Stimulated activated CD8-positive, alpha-beta memory T cell treated with anti-CD3 and anti-CD28 coated beads, Interleukin-4, amount 100 ng/mL, for 4 hours (primary cell): ENCODE results near the gene ZNF624.

Source experiments
- DNase-seq, 2 donors: peaks; one replicate each; pipeline ENCODE4 v3.0.0-alpha.2; 2020; ENCODE audit warnings: low read depth in 2 of 2, low spot score in 1 of 2

Gene ZNF624

GRCh38 chr17:16593356-16594102, 60.1 kb downstream of the ZNF624 start:
- DNase-seq = no peak

DNA sequence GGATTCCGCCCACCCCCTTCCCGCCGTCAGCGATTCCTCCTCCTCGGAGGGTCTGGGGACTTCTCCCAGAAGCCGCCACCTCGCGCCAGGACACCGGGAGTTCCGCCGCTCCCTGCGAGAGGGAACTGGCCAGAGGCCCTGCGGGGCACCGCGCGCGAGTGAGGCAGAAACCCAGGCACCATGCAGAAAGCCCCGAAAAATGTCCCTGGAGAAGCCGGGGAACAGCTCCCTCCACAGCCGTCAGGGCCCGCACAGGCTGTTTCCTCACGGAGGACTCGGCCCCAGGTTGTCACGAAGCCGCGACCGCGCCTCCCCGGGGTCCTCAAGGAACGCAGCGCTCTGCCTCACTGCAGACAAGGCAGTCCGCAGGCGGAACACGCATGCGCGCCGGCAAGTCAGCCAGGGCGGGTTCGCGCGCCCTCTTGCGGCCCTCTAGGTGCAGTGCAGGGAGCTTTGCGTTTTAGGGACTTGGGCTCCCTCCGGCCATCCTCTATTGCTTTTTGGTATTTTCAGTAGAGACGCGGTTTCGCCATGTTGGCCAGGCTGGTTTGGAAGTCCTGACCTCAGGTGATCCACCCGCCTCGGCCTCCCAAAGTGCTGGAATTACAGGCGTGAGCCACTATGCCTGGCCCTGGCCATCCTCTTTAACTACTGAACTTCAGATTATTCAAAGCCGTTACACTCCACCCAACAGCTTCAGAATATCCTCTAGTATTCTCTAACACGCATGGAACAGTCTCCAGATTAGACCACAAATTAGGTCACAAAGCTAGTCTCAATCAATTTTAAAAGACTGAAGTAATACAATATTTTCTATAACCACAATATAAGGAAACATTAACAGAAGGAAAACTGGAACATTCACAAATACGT, 64.3 kb downstream of the ZNF624 start:
- peak; percentile 83 to 88 for DNase-seq

- DNase-seq = no peak
Observed at GRCh38 chr17:16585796-16586195, 67.9 kb downstream of the ZNF624 start.

DNA sequence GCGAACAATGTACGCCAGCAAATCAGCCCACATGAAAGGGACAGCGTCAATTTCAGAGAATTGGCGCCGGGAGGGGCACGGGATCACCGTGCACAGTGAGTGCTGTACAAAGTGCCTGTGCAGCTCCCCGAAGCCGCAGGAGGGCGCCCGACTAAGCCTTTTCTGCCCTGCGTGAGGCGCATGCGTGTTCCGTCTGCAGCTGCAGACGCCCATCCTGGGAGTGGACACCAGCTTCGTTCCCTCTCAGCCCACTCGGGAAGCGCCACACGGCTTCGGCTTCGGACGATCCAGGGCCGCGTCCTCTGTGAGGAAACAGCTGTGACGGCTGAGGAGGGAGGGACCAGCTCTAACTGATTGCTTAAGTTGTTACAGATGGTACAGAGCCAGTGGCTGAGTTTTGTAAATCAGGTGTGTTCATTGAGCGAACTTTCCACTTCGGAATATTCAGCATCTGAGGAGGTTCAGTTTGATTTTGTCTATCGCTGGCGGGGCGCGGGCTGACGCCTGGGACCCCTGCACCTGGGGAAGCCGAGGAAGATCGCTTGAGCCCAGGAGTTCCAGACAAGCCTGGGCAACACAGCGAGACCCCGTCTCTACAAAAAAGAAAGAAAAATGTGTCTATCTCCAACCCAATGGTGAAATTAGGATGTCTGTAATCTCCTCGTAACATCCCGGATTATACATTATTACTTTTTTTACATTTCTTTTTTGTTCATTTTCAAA, 69.2 kb downstream of the ZNF624 start:
- peak; percentile 80 to 82 for DNase-seq

DNA sequence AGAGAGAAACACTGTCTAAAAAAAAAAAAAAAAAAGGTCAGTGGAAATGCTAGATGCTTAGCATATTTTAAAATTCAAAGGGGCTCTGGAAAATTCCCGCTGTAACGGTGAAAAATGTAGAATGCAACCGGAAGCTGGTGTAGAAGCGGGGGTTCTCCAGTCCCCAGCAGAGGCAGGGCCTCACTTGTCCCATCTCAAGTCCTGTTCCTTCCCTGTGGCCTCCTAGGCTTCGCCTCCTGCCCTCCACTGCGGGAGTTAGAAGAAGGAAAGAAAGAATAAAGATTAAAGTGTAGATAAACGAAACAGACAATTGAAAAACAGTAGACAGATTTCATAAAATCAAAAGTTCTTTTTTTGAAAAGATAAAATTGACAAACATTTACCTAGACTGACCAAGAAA, 69.9 kb downstream of the ZNF624 start:
- DNase-seq = no peak

DNA sequence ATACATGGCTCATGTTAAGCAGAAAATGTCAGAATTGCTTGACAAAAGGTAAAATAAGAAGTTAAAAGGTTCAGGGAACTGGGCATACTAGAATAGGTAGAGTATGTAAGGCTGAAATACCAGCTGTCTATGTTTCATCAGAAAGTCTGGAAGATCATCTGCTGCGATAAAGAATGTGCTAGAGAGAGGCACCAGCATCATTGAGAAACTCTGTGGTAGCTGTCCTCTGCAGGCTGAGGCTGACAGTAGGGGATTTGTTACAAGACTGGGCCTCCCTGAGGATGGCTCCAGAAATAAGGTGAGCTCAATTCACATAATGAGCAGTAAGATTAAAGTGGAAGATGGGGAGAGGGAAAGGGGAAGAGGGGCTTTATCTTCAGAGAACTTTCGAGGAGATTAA, 80.2 kb downstream of the ZNF624 start:
- DNase-seq = no peak
